Measurements from ENCODE around the gene LATS2.

The LATS2 gene

DNA sequence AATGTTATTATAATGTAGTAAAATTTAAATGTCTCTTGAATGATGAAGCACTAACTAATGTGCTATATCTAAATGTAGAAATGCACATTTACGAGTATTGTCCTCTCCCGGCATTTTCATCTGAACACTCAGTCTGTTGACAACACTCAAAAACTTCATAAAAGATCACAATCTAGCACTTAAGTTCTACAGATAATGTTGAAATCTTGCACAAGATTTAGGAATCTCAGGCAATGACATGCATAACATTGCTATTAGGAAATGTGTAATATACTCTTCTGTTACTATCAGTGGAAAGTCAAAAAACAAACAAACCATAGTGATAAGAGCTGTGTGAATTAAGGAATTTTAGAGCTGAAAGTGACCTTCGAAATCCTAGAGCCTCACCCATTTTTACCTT lies 121.3 kb downstream of the LATS2 start:
- TF ChIP-seq SNAI2 (CRISPR knock-in tag; IDR thresholded peaks at IDR 0.05) (no peak), ZNF8 (CRISPR knock-in tag; IDR thresholded peaks at IDR 0.05) (no peak), ISL1 (CRISPR knock-in tag; IDR thresholded peaks at IDR 0.05) (peak; percentile 42; the same call in 1 of the 2 replicates)
- TF ChIP-seq, protein P1, sequence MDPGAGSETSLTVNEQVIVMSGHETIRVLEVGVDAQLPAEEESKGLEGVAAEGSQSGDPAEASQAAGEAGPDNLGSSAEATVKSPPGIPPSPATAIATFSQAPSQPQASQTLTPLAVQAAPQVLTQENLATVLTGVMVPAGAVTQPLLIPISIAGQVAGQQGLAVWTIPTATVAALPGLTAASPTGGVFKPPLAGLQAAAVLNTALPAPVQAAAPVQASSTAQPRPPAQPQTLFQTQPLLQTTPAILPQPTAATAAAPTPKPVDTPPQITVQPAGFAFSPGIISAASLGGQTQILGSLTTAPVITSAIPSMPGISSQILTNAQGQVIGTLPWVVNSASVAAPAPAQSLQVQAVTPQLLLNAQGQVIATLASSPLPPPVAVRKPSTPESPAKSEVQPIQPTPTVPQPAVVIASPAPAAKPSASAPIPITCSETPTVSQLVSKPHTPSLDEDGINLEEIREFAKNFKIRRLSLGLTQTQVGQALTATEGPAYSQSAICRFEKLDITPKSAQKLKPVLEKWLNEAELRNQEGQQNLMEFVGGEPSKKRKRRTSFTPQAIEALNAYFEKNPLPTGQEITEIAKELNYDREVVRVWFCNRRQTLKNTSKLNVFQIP (CRISPR knock-in tag; IDR thresholded peaks at IDR 0.05; ENCODE audit: borderline replicate concordance, low read depth), result no peak
- TF ChIP-seq, protein P2, sequence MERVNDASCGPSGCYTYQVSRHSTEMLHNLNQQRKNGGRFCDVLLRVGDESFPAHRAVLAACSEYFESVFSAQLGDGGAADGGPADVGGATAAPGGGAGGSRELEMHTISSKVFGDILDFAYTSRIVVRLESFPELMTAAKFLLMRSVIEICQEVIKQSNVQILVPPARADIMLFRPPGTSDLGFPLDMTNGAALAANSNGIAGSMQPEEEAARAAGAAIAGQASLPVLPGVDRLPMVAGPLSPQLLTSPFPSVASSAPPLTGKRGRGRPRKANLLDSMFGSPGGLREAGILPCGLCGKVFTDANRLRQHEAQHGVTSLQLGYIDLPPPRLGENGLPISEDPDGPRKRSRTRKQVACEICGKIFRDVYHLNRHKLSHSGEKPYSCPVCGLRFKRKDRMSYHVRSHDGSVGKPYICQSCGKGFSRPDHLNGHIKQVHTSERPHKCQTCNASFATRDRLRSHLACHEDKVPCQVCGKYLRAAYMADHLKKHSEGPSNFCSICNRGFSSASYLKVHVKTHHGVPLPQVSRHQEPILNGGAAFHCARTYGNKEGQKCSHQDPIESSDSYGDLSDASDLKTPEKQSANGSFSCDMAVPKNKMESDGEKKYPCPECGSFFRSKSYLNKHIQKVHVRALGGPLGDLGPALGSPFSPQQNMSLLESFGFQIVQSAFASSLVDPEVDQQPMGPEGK (CRISPR knock-in tag; IDR thresholded peaks at IDR 0.05; ENCODE audit: borderline replicate concordance), result no peak
- no peak for ATAC-seq

DNA sequence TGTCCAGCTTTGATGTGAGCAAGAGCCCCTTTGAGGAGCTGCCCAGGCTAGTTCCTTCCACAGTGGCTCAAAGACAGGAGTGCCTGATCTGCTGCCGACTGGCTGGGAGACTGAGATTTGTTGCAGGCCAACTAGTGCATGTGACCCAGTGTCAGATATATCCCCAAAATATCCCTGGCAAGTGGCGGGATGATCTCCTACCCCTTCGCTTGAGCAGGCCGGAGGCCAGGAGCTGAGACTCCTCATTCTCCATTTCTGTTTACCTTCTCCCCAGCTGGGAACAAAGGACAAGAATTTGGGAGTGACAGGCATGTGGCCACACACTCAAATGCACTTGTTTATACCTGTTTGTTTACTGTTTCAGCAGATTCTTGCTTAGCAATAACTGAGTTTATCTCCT lies 121.7 kb downstream of the LATS2 start:
- no peak for ATAC-seq
- no peak for TF ChIP-seq OSR1 (CRISPR knock-in tag; IDR thresholded peaks at IDR 0.05)
- TF ChIP-seq, protein P3, sequence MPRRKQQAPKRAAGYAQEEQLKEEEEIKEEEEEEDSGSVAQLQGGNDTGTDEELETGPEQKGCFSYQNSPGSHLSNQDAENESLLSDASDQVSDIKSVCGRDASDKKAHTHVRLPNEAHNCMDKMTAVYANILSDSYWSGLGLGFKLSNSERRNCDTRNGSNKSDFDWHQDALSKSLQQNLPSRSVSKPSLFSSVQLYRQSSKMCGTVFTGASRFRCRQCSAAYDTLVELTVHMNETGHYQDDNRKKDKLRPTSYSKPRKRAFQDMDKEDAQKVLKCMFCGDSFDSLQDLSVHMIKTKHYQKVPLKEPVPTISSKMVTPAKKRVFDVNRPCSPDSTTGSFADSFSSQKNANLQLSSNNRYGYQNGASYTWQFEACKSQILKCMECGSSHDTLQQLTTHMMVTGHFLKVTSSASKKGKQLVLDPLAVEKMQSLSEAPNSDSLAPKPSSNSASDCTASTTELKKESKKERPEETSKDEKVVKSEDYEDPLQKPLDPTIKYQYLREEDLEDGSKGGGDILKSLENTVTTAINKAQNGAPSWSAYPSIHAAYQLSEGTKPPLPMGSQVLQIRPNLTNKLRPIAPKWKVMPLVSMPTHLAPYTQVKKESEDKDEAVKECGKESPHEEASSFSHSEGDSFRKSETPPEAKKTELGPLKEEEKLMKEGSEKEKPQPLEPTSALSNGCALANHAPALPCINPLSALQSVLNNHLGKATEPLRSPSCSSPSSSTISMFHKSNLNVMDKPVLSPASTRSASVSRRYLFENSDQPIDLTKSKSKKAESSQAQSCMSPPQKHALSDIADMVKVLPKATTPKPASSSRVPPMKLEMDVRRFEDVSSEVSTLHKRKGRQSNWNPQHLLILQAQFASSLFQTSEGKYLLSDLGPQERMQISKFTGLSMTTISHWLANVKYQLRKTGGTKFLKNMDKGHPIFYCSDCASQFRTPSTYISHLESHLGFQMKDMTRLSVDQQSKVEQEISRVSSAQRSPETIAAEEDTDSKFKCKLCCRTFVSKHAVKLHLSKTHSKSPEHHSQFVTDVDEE (CRISPR knock-in tag; IDR thresholded peaks at IDR 0.05), result no peak
- no peak for TF ChIP-seq GLIS3 (CRISPR knock-in tag; IDR thresholded peaks at IDR 0.05)
- no peak for TF ChIP-seq TCF4 (CRISPR knock-in tag; IDR thresholded peaks at IDR 0.05; ENCODE audit: borderline replicate concordance)
- TF ChIP-seq ZNF70 (CRISPR knock-in tag; IDR thresholded peaks at IDR 0.05), result no peak
- TF ChIP-seq, protein P4, sequence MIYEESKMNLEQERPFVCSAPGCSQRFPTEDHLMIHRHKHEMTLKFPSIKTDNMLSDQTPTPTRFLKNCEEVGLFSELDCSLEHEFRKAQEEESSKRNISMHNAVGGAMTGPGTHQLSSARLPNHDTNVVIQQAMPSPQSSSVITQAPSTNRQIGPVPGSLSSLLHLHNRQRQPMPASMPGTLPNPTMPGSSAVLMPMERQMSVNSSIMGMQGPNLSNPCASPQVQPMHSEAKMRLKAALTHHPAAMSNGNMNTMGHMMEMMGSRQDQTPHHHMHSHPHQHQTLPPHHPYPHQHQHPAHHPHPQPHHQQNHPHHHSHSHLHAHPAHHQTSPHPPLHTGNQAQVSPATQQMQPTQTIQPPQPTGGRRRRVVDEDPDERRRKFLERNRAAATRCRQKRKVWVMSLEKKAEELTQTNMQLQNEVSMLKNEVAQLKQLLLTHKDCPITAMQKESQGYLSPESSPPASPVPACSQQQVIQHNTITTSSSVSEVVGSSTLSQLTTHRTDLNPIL (CRISPR knock-in tag; IDR thresholded peaks at IDR 0.05; ENCODE audit: low read depth), result no peak
- TF ChIP-seq SNAI2 (CRISPR knock-in tag; IDR thresholded peaks at IDR 0.05), result no peak
- TF ChIP-seq BACH2 (CRISPR knock-in tag; IDR thresholded peaks at IDR 0.05; ENCODE audit: borderline replicate concordance), result no peak
- no peak for TF ChIP-seq ZFP3 (CRISPR knock-in tag; IDR thresholded peaks at IDR 0.05)
- no peak for TF ChIP-seq ESRRG (CRISPR knock-in tag; IDR thresholded peaks at IDR 0.05)
- TF ChIP-seq ZFP30 (CRISPR knock-in tag; IDR thresholded peaks at IDR 0.05), result no peak
- TF ChIP-seq ZNF8 (CRISPR knock-in tag; IDR thresholded peaks at IDR 0.05), result no peak
- TF ChIP-seq ZC3H10 (CRISPR knock-in tag; IDR thresholded peaks at IDR 0.05), result no peak
- TF ChIP-seq, protein P2 (CRISPR knock-in tag; IDR thresholded peaks at IDR 0.05; ENCODE audit: borderline replicate concordance), result no peak
- TF ChIP-seq RARB (CRISPR knock-in tag; IDR thresholded peaks at IDR 0.05), result no peak
- TF ChIP-seq ARNTL (CRISPR knock-in tag; IDR thresholded peaks at IDR 0.05; ENCODE audit: borderline replicate concordance, low read depth), result no peak
- no peak for TF ChIP-seq ISL1 (CRISPR knock-in tag; IDR thresholded peaks at IDR 0.05)
- TF ChIP-seq ZNF565 (CRISPR knock-in tag; conservative IDR thresholded peaks at IDR 0.05; ENCODE audit: low read depth), result no peak
- TF ChIP-seq, protein P5, sequence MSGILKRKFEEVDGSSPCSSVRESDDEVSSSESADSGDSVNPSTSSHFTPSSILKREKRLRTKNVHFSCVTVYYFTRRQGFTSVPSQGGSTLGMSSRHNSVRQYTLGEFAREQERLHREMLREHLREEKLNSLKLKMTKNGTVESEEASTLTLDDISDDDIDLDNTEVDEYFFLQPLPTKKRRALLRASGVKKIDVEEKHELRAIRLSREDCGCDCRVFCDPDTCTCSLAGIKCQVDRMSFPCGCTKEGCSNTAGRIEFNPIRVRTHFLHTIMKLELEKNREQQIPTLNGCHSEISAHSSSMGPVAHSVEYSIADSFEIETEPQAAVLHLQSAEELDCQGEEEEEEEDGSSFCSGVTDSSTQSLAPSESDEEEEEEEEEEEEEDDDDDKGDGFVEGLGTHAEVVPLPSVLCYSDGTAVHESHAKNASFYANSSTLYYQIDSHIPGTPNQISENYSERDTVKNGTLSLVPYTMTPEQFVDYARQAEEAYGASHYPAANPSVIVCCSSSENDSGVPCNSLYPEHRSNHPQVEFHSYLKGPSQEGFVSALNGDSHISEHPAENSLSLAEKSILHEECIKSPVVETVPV (CRISPR knock-in tag; IDR thresholded peaks at IDR 0.05), result no peak

Measured in SK-N-SH treated with all-trans-retinoic acid at 6 μM for 48 hours (cell line).